Fibroblast of lung (primary cell): Measurements from ENCODE around the gene ERMAP. TPM values are rescaled to one million over a fixed set of nuclear protein-coding genes. Genes with fewer than 3 reads are reported as not detected.

Experiments used
- DNase-seq, 2 donors: peaks; one replicate each; pipeline versions ENCODE4 v3.0.0 to v3.0.0-alpha.2; 2010; ENCODE audit warnings: low read depth in 2 of 2
- H2AFZ ChIP-seq: 2 replicates; pipeline ENCODE4 v1.5.1; 2012; ENCODE audit warnings: low read length, control low read depth, inconsistent platforms
- H3K27ac ChIP-seq: 2 replicates; pipeline ENCODE4 v1.5.1; 2011; ENCODE audit warnings: low read length, control low read depth; ENCODE audit not compliant: insufficient read depth
- H3K27me3 ChIP-seq: 2 replicates; pipeline ENCODE4 v1.5.1; 2011; ENCODE audit warnings: mild to moderate bottlenecking, low read length; ENCODE audit not compliant: control insufficient read depth, insufficient read depth
- H3K36me3 ChIP-seq: 2 replicates; pipeline ENCODE4 v1.5.1; 2011; ENCODE audit warnings: low read length; ENCODE audit not compliant: control insufficient read depth, insufficient read depth
- H3K4me1 ChIP-seq: 2 replicates; pipeline ENCODE4 v1.5.1; 2011; ENCODE audit warnings: low read length; ENCODE audit not compliant: control insufficient read depth, insufficient read depth; ENCODE audit errors: extremely low read depth
- H3K4me2 ChIP-seq: 2 replicates; pipeline ENCODE4 v1.5.1; 2011; ENCODE audit warnings: low read length, control low read depth; ENCODE audit not compliant: insufficient read depth; ENCODE audit errors: extremely low read depth
- H3K4me3 ChIP-seq, 4 experiments: fragments of 200-600 bp in 1 of 4; sonication (generic) in 1 of 4; replicated peaks in 1 of 4; 2 replicates each; pipeline ENCODE4 v1.5.1; 2011 to 2016; ENCODE audit warnings: low read length in 4 of 4, low read depth in 3 of 4, mild to moderate bottlenecking in 3 of 4, control low read depth in 2 of 4, inconsistent platforms in 1 of 4, mixed read lengths in 1 of 4; ENCODE audit not compliant: insufficient read depth in 1 of 4; ENCODE audit errors: control extremely low read depth in 1 of 4
- H3K79me2 ChIP-seq: 2 replicates; pipeline ENCODE4 v1.5.1; 2012; ENCODE audit warnings: mild to moderate bottlenecking, low read length, inconsistent platforms; ENCODE audit not compliant: control insufficient read depth, insufficient read depth
- H3K9ac ChIP-seq: 2 replicates; pipeline ENCODE4 v1.5.1; 2011; ENCODE audit warnings: mild to moderate bottlenecking, low read length, control low read depth; ENCODE audit not compliant: insufficient read depth
- H3K9me3 ChIP-seq: 2 replicates; pipeline ENCODE4 v1.5.1; 2012; ENCODE audit warnings: low read depth, low read length; ENCODE audit not compliant: control insufficient read depth, insufficient read depth
- H4K20me1 ChIP-seq: 2 replicates; pipeline ENCODE4 v1.5.1; 2011; ENCODE audit warnings: low read length; ENCODE audit not compliant: control insufficient read depth, insufficient read depth; ENCODE audit errors: extremely low read depth
- EZH2 ChIP-seq: IDR thresholded peaks from 2 replicates; pipeline ENCODE4 v1.5.1; 2012; ENCODE audit warnings: low read length, control low read depth, mild to moderate bottlenecking; ENCODE audit errors: missing control alignments
- polyA plus RNA-seq, 2 donors: library from polyadenylated mRNA; depleted of rRNA in 1 of 2; stranded (reverse) in 1 of 2; unstranded in 1 of 2; fragments of >200 nt; gene quantifications; 2 replicates each; pipeline ENCODE4 v1.2.1, GENCODE V29; 2011 to 2012; ENCODE audit warnings: missing spikeins in 1 of 2
- total RNA-seq: library from RNA; depleted of rRNA; stranded (reverse); fragments of >200 nt; gene quantifications from 2 replicates; pipeline ENCODE4 v1.2.1, GENCODE V29; 2014
- TF ChIP-seq, protein P1 (sequence below), 2 donors: IDR thresholded peaks in 1 of 2; conservative IDR thresholded peaks in 1 of 2; 1 replicate in 1 of 2; 2 replicates in 1 of 2; pipeline ENCODE4 v1.5.1; 2011 to 2012; ENCODE audit warnings: low read length in 2 of 2, control low read depth in 1 of 2, inconsistent platforms in 1 of 2, low read depth in 1 of 2, mild to moderate bottlenecking in 1 of 2

The ERMAP gene
- total and polyA plus RNA-seq, 2 donors (not counting 1 experiment from before 2014, with no cell fraction given): 19.4 to 37.2 TPM

DNA sequence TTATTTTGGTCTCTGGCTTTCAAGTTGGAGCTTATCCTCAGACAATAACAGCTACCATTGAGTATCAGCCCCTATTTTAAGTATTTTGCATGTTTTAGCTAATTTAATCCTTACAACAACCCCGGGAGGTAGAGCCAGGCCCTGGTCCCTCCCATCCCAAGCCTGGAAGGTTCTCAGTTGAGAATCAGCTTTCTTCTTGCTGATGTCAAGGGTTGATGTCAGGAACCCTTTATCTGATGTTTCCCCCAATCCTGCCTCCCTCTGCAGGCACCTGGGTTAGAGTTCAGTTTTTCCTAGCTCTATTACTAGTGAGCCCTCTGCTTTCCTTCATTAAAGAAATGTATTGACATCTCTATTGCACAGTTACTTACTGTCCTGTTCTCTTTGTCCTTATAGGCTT, 3.9 kb downstream of the ERMAP start:
- no peak overlapping the region for H3K4me2 ChIP-seq
- H4K20me1 ChIP-seq: no peaks in the 10 kb centered on the region
- H3K4me1 ChIP-seq: peaks cover 2% of the 10 kb centered on the region
- no peak overlapping the region for H3K4me3 ChIP-seq
- H3K9me3 ChIP-seq: no peaks in the 10 kb centered on the region
- TF ChIP-seq, protein P1, sequence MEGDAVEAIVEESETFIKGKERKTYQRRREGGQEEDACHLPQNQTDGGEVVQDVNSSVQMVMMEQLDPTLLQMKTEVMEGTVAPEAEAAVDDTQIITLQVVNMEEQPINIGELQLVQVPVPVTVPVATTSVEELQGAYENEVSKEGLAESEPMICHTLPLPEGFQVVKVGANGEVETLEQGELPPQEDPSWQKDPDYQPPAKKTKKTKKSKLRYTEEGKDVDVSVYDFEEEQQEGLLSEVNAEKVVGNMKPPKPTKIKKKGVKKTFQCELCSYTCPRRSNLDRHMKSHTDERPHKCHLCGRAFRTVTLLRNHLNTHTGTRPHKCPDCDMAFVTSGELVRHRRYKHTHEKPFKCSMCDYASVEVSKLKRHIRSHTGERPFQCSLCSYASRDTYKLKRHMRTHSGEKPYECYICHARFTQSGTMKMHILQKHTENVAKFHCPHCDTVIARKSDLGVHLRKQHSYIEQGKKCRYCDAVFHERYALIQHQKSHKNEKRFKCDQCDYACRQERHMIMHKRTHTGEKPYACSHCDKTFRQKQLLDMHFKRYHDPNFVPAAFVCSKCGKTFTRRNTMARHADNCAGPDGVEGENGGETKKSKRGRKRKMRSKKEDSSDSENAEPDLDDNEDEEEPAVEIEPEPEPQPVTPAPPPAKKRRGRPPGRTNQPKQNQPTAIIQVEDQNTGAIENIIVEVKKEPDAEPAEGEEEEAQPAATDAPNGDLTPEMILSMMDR (conservative IDR thresholded peaks at IDR 0.05 in 1 of 2, IDR thresholded peaks at IDR 0.05 in 1 of 2; ENCODE audit: low read depth in 1 of 2, low read length in 2 of 2): no peak
- no peak for TF ChIP-seq EZH2
- H3K36me3 ChIP-seq: no peaks in the 10 kb centered on the region
- peaks cover 2% of the 10 kb centered on the region for H3K79me2 ChIP-seq
- no peak overlapping the region for H3K27ac ChIP-seq
- DNase-seq: no peak
- H3K9ac ChIP-seq: no peak overlapping the region
- H3K27me3 ChIP-seq: no peaks in the 10 kb centered on the region
- H2AFZ ChIP-seq: no peak overlapping the region

DNA sequence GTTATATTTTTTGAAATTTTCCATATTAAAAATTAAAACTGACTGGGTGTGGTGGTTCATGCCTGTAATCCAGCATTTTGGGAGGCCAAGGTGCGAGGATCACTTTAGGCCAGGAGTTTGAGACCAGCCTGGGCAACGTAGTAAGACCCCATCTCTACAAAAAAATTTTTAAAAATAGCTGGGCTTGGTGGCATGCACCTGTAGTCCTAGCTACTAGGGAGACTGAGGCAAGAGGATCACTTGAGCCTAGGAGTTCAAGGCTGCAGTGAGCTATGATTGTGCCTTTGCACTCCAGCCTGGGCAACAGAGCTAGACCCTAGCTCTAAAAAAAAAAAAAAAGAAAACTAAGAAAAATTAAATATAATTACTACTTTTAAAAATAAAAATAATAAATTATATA, 4.8 kb downstream of the ERMAP start:
- Histone ChIP-seq H3K36me3 (no peaks in the 10 kb centered on the region), H3K9ac (no peak overlapping the region), H3K9me3 (no peaks in the 10 kb centered on the region), H4K20me1 (no peaks in the 10 kb centered on the region), H3K4me2 (no peak overlapping the region), H3K27me3 (no peaks in the 10 kb centered on the region), H3K4me1 (no peaks in the 10 kb centered on the region), H3K4me3 (no peak overlapping the region), H3K27ac (no peak overlapping the region), H2AFZ (no peak overlapping the region), H3K79me2 (no peaks in the 10 kb centered on the region)
- TF ChIP-seq EZH2: no peak
- TF ChIP-seq, protein P1 (conservative IDR thresholded peaks at IDR 0.05 in 1 of 2, IDR thresholded peaks at IDR 0.05 in 1 of 2; ENCODE audit: low read depth in 1 of 2, low read length in 2 of 2): no peak
- no peak for DNase-seq

DNA sequence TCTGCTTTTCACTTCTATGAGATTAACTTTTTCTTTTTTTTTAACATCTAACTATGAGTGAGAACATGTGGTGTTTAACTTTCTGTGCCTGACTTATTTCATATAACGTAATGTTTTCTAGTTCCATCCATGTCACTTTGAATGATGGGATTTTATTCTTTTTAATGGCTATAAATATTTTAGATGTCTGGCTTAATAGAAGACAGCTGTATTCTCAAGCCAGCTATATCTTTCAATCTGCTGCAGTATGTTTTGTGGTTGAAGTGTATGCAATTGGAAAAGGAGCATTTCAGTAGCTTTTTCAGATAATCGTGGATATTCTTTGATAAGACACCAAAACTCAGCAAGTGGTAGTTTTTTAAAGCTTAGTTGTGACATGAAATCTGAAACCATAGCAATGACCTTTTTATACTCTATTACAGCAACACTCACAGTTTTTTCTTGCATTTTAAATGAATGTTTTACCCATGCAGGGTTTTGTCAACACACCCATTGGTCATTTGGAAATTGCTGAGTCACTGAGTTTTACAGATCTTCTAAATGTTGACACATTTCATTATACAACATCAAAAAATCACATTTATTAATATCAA, 6.0 kb downstream of the ERMAP start:
- Histone ChIP-seq H3K79me2 (no peaks in the 10 kb centered on the region), H3K4me1 (no peaks in the 10 kb centered on the region), H3K9ac (no peak overlapping the region), H2AFZ (no peak overlapping the region), H4K20me1 (no peaks in the 10 kb centered on the region), H3K4me2 (no peak overlapping the region), H3K27me3 (no peaks in the 10 kb centered on the region), H3K27ac (no peak overlapping the region), H3K36me3 (no peaks in the 10 kb centered on the region), H3K4me3 (no peak overlapping the region), H3K9me3 (no peaks in the 10 kb centered on the region)
- TF ChIP-seq EZH2: no peak
- TF ChIP-seq, protein P1 (conservative IDR thresholded peaks at IDR 0.05 in 1 of 2, IDR thresholded peaks at IDR 0.05 in 1 of 2; ENCODE audit: low read depth in 1 of 2, low read length in 2 of 2): no peak
- DNase-seq: peak; percentile 40 to 60
